ENCODE results near the gene SERTAD1.
A peak's percentile ranks its signal among the peaks of the same experiment; 100 is the strongest.

- TF ChIP-seq EZH2 (IDR thresholded peaks at IDR 0.05; ENCODE audit: borderline replicate concordance, insufficient read depth, low read depth, low read length, poor library complexity, severe bottlenecking), result no peak
- peak; percentile 75 for TF ChIP-seq CTCF (IDR thresholded peaks at IDR 0.05)
Observed at GRCh38 chr19:40425450-40426287, at the start of gene SERTAD1.
